GM10266 (cell line): ENCODE results near the gene BIRC7.
A peak's percentile ranks its signal among the peaks of the same experiment; 100 is the strongest.

Experiments used
- DNase-seq: peaks from one replicate; pipeline ENCODE4 v3.0.0; 2012; ENCODE audit errors: extremely low spot score
- TF ChIP-seq, protein P1 (sequence below): IDR thresholded peaks from 2 replicates; pipeline ENCODE4 v1.5.1; 2012; ENCODE audit warnings: mild to moderate bottlenecking, low read depth; ENCODE audit not compliant: control insufficient read depth, insufficient read depth; ENCODE audit errors: missing control alignments

BIRC7 gene

DNA sequence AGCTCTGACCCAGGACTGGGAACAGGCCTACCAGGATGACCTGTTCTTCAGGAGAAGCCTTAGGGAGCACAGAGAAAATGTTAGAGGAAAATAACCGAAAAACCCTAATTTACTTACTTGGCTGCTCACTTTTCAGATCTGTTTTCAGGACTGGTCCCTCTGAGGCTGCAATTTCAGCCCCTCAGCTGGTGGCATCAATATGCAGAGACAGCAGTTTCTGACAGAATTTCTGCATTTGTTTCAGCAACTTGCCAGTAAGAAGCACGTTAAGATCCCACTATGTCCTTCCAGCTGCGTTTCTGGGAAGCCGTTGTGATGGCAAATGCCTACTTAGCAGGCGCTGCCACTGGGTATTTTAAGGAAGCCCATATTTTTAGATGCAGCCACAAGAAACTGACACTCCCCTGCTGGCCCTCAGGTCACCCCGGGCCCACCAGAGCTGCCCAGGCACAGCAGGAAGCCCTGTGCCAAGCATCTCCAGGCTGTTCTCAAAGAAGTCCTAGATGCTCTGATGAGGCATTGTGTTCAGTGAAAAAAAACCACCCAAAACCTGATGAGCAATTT lies 27.3 kb upstream of the BIRC7 start:
- DNase-seq, result no peak
- TF ChIP-seq, protein P1, sequence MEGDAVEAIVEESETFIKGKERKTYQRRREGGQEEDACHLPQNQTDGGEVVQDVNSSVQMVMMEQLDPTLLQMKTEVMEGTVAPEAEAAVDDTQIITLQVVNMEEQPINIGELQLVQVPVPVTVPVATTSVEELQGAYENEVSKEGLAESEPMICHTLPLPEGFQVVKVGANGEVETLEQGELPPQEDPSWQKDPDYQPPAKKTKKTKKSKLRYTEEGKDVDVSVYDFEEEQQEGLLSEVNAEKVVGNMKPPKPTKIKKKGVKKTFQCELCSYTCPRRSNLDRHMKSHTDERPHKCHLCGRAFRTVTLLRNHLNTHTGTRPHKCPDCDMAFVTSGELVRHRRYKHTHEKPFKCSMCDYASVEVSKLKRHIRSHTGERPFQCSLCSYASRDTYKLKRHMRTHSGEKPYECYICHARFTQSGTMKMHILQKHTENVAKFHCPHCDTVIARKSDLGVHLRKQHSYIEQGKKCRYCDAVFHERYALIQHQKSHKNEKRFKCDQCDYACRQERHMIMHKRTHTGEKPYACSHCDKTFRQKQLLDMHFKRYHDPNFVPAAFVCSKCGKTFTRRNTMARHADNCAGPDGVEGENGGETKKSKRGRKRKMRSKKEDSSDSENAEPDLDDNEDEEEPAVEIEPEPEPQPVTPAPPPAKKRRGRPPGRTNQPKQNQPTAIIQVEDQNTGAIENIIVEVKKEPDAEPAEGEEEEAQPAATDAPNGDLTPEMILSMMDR, result no peak

DNA sequence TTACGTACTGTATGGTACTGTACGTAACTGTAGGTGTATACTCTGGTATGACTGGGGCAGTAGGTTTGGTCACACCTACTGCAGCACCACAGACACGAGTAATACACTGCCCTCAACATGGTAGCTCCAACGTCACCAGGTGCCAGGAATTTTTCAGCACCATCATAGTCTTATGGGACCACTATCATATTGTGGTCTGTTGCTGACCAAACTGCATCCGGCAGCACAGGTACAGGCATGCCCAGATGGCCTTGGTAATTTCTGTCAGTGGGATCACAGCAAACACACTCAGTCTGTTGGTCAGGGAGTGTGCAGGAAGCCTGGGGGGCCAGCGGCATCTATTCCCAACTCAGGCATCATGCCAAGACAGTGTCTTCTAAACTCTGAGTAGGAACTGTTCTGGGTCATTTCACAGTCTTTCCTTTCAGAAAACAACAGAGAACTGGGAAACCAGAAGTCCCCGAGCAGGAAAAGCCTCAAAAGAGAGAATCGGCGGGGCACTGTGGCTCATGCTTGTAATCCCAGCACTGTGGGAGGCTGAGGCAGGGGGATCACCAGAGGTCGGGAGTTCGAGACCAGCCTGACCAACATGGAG lies 25.6 kb upstream of the BIRC7 start:
- no peak for DNase-seq
- TF ChIP-seq, protein P1, result no peak

DNA sequence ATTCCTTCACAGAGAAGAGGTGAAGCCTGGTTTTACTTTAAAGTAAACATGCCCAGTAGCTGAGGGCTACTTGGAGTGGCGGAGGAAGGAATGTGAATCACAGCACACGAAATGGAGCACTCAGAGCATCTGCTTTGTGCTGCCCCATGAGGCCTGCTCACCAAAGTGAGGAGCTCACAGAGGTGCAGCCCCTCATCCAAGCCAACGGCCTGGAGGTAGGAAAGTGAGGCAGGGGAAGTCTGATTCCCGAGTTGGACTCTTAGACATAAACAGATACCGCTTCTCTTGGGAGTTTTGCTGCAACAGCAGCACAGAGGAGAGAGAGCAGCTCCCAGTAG lies 23.3 kb upstream of the BIRC7 start:
- DNase-seq, result no peak
- TF ChIP-seq, protein P1, result no peak

DNA sequence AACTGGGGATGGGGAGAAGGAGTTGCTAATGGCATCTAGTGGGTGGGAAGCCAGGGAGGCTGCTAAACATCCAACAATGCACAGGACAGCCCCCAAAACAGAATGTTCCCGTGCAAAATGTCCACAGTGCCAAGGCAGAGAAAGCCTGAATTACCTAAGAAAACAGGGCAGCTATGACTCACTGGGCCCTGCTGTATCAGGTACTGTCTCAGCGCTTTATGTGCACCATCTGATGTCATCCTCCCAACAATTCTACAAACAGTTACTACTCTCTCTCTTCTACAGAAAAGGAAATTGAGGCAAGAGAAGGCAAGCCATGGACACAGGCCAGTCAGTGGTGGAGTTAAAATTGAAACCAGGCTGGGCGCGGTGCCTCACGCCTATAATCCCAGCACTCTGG lies 22.9 kb upstream of the BIRC7 start:
- no peak for DNase-seq
- TF ChIP-seq, protein P1, result no peak

DNA sequence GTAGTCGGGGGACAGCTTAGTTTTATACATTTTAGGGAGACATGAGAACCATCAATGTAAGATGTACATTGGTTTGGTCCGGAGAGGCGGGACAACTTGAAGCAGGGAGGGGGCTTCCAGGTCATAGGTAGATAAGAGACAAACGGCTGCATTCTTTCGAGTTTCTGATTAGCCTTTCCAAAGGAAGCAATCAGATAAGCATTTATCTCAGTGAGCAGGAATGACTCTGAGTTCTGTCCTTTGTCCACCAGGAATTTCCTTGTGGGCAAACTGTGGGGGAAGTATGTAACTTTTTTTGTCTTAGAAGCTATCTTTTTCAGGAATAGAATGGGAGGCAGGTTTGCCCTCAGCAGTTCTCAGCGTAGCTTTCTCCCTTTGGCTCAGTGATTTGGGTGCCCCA lies 21.2 kb upstream of the BIRC7 start:
- no peak for DNase-seq
- TF ChIP-seq, protein P1, result no peak

DNA sequence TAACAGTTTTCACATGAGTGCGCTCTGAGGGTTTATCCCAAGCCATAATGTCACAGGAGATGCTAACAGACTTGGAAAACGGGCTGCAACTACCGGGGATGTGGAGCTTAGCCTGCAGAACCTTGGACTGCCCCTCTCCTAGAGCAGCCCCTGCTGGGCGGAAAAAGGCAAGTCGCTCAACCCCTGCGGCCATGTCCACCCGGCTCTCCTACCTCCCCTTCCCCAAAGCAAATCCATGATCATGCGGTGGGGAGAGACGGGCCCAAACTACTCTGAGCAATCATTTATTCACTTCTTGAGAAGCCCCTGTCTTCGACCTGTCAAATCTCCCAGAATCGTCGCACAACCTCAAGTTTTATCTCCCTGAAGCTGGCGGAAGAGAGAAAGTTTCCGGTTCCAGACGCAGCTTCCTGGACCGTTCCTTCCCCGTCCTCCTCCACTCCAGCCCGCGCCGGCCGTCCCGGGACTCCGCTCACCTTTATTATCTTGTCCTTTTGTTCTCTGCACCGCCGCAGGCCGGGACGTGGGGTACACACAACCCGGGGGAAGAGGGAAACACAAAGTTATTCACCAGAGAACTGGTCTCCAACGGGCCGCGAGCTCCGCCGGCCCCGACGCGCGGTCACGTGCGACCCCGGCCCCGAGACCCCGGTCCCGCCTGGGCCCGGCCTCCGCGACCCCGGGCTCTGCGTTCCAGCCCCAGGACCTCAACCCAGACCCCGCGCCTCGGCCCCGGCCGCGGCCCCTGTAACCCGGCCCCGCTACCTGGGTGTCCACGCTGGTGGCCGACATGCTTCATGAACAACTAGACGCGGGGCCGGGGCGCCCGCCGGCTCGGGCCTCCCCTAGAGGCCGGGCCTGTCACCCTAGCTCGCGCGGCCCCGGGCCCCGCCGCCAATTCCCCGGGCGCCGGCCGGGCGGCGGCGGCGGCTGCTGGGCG lies 20.3 kb upstream of the BIRC7 start:
- DNase-seq, result peak; percentile 79
- TF ChIP-seq, protein P1, result peak; percentile 55
